ENCODE measurements around the gene OMG. TPM values are rescaled to one million over a fixed set of nuclear protein-coding genes. Genes with fewer than 3 reads are reported as not detected.
A peak's percentile ranks its signal among the peaks of the same experiment; 100 is the strongest.
"Not testable (repeated sequence)": the region's sequence is repeated elsewhere in the genome, so short reads cannot be mapped to it uniquely, and the experiment has no call there.

Gene OMG
- under 1 TPM; 0.23 to 0.25 TPM for total RNA-seq

- intact Hi-C loops (cut with DNase I, micrococcal nuclease), result no loop called here
- no peaks in the 10 kb centered on the region for H3K9me3 Mint-ChIP-seq (ENCODE audit: low read depth)
- ATAC-seq (no peak), DNase-seq (no peak)
- no peak within 1 kb of the TSS for H3K27ac Mint-ChIP-seq
- no peaks in the 10 kb centered on the region for H3K27me3 Mint-ChIP-seq
- H3K4me3 Mint-ChIP-seq, result no peak within 1 kb of the TSS
- peaks cover 19% of the 10 kb centered on the region for H3K4me1 Mint-ChIP-seq
- POLR2A ChIA-PET, result no interaction called here
- CTCF ChIA-PET, result no interaction called here
- H3K36me3 Mint-ChIP-seq (ENCODE audit: low read depth), result peaks cover 2% of the 10 kb centered on the region
Measured at GRCh38 chr17:31297090-31297489, at the start of gene OMG. Gene OMG (minus strand): TSS chr17:31297239. CDS start chr17:31296331, 908 bp downstream.

GRCh38 chr17:31345191-31345747, 48.2 kb upstream of the OMG start:
- CTCF ChIA-PET, ATAC-seq: not testable (repeated sequence)

GRCh38 chr17:31339906-31340661, 43.0 kb upstream of the OMG start:
- H3K4me1 Mint-ChIP-seq, result peaks cover 3% of the 10 kb centered on the region
- ATAC-seq (no peak), DNase-seq (no peak)
- no peak overlapping the region for H3K4me3 Mint-ChIP-seq
- POLR2A ChIA-PET, result no interaction called here
- CTCF ChIA-PET, result interaction anchor here (0.8 to 1.3 kb wide), 4 partner anchors 10 to 55 kb away, joined by 3 to 5 read pairs (median 3); no protein-coding TSS in a partner anchor
- no peaks in the 10 kb centered on the region for H3K27me3 Mint-ChIP-seq
- no peak overlapping the region for H3K27ac Mint-ChIP-seq
- H3K36me3 Mint-ChIP-seq (ENCODE audit: low read depth), result peaks cover 11% of the 10 kb centered on the region
- H3K9me3 Mint-ChIP-seq (ENCODE audit: low read depth), result no peaks in the 10 kb centered on the region
- intact Hi-C loops (cut with DNase I, micrococcal nuclease), result no loop called here

More at GRCh38 chr17:31345191-31345747, 48.2 kb upstream of the OMG start:
- DNase-seq; H3K9me3 Mint-ChIP-seq (ENCODE audit: low read depth); intact Hi-C loops (cut with DNase I, micrococcal nuclease); POLR2A ChIA-PET; H3K4me3 Mint-ChIP-seq; H3K27ac Mint-ChIP-seq; H3K4me1 Mint-ChIP-seq; H3K27me3 Mint-ChIP-seq: not testable (repeated sequence)
- H3K36me3 Mint-ChIP-seq (ENCODE audit: low read depth), result peaks cover 10% of the 10 kb centered on the region

DNA sequence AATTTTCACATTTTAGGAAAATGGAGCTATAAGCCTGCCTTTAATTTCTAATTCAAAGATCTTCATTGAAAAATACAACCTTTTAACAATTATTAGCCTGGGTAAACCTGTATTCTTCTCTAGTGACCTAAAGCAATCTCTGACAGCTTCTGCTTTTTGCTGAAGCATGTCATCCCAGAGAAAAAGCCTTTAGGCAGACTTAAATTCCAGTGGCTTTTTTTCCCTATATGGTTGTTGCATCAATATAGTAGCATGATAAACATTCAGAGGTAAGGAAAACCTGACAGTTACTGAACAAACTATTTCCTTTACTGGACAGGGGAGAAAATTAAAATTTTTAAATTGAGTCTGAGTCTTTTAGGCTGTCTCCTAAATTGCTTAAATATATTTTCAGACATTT, 32.2 kb upstream of the OMG start:
- intact Hi-C loops (cut with DNase I, micrococcal nuclease), result no loop called here
- POLR2A ChIA-PET, result no interaction called here
- ATAC-seq, result no peak

DNA sequence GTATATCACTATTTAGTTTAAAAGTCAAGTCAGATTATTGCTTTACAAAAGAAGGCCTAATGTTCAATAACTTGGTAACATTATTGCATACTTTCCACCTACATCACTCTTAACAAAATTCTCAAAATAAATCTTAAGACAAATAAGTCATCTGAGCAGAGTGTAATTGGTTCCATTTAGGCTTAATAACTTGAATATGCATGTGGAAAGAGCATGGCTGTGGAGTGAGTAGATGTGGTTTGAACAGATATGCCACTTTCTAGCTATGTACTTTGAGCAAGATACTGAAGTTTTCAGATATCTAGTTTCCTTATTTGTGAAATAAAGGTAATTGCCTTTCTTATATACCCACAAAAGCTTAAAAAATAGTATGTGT, 31.1 kb upstream of the OMG start:
- ATAC-seq, result no peak
- Mint-ChIP-seq H3K27ac (peak overlapping the region; percentile 53), H3K4me3 (no peak overlapping the region), H3K27me3 (no peaks in the 10 kb centered on the region), H3K9me3 (ENCODE audit: low read depth) (no peaks in the 10 kb centered on the region), H3K36me3 (ENCODE audit: low read depth) (peaks cover 10% of the 10 kb centered on the region), H3K4me1 (peaks cover 36% of the 10 kb centered on the region)
- ChIA-PET CTCF (no interaction called here), POLR2A (no interaction called here)
- intact Hi-C loops (cut with DNase I, micrococcal nuclease), result no loop called here
- no peak for DNase-seq

More for the DNA sequence above, 32.2 kb upstream of the OMG start:
- no peaks in the 10 kb centered on the region for H3K9me3 Mint-ChIP-seq (ENCODE audit: low read depth)
- H3K27me3 Mint-ChIP-seq, result no peaks in the 10 kb centered on the region
- H3K4me1 Mint-ChIP-seq, result peaks cover 33% of the 10 kb centered on the region
- no peak overlapping the region for H3K4me3 Mint-ChIP-seq
- H3K27ac Mint-ChIP-seq, result no peak overlapping the region
- CTCF ChIA-PET, result interaction anchor here (0.6 to 1.0 kb wide), 3 partner anchors 11 to 527 kb away, joined by 3 read pairs; no protein-coding TSS in a partner anchor
- H3K36me3 Mint-ChIP-seq (ENCODE audit: low read depth), result peaks cover 10% of the 10 kb centered on the region
- no peak for DNase-seq

DNA sequence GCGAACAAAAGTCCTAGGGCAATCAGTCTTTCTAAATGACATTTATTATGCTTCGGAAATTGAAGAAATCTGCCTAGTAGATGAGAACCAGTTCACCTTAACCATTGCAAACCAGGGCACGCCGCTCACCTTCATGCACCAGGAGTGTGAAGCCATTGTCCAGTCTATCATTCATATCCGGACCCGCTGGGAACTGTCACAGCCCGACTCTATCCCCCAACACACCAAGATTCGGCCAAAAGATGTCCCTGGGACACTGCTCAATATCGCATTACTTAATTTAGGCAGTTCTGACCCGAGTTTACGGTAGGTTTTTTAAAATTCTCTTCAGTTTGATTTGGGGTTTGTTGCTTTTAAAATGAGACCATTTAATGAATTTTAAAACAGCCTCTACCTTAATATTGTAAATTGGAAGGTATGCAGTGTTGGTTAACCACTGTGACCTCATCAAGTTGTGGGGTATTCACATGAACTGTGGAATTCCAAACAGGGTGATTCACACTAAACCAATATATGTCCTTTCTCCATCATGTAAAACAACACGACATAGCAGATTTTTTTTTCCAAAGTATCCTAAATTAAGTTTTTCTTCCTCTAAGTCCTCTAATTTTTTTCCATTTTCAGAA, 30.6 kb upstream of the OMG start:
- ChIA-PET CTCF (no interaction called here), POLR2A (no interaction called here)
- ATAC-seq, result no peak
- H3K27ac Mint-ChIP-seq, result peak overlapping the region; percentile 53
- no peaks in the 10 kb centered on the region for H3K27me3 Mint-ChIP-seq
- no peak for DNase-seq
- H3K9me3 Mint-ChIP-seq (ENCODE audit: low read depth), result no peaks in the 10 kb centered on the region
- H3K4me1 Mint-ChIP-seq, result peaks cover 39% of the 10 kb centered on the region
- H3K4me3 Mint-ChIP-seq, result no peak overlapping the region
- intact Hi-C loops (cut with DNase I, micrococcal nuclease), result no loop called here
- H3K36me3 Mint-ChIP-seq (ENCODE audit: low read depth), result peaks cover 10% of the 10 kb centered on the region

DNA sequence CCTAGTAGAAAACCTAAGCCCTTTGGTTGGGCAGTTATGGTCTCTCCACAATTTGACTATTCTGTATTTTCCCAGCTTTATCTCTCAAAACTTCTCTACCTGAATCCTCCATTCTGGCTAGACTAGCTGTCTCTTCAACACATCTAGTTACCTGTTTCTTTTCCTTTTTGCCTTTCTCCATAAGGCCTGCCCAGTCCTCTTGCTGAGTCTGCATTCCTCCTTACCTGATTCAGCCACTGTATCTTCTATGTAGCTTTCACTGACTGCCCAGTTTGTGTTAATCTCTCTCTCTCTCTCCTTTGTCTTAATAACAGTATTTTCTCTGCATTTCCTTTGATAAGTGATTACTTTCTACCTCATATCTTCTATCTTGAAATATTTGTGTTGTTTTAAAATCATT, 26.5 kb upstream of the OMG start:
- POLR2A ChIA-PET, result no interaction called here
- H3K4me3 Mint-ChIP-seq, result no peak overlapping the region
- intact Hi-C loops (cut with DNase I, micrococcal nuclease), result loop anchor here (5.0 kb wide), 3 partner anchors 169 to 579 kb away; partner anchors contain the start of gene UTP6 (in 1 of the 2)
- H3K27me3 Mint-ChIP-seq, result no peaks in the 10 kb centered on the region
- ATAC-seq (no peak), DNase-seq (no peak)
- CTCF ChIA-PET, result no interaction called here
- H3K9me3 Mint-ChIP-seq (ENCODE audit: low read depth), result no peaks in the 10 kb centered on the region
- peaks cover 28% of the 10 kb centered on the region for H3K4me1 Mint-ChIP-seq
- H3K36me3 Mint-ChIP-seq (ENCODE audit: low read depth), result peaks cover 17% of the 10 kb centered on the region
- peak overlapping the region; percentile 32 for H3K27ac Mint-ChIP-seq

DNA sequence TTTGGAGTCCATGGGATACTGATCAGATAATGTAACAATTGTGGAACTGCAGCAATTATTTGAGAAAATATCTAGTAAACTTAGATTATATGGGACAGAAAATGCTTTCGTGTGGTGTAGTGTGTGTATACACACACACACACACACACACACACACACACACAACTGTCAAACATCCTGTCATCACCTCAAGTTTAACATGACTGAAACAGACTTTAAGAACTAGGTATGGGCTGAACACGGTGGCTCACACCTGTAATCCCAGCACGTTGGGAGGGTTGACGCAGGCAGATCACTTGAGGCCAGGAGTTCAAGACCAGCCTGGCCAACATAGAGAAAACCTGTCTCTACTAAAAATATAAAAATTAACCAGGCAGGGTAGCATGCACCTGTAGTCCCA, 24.9 kb upstream of the OMG start:
- CTCF ChIA-PET, result interaction anchor here (0.9 to 1.9 kb wide), 3 partner anchors 10 to 51 kb away, joined by 3 to 6 read pairs (median 3); no protein-coding TSS in a partner anchor
- DNase-seq, result peak; percentile 46
- peak overlapping the region; percentile 95 for H3K27ac Mint-ChIP-seq
- H3K27me3 Mint-ChIP-seq, result no peaks in the 10 kb centered on the region
- H3K4me1 Mint-ChIP-seq, result peaks cover 27% of the 10 kb centered on the region
- peak overlapping the region; percentile 72 for H3K4me3 Mint-ChIP-seq
- peaks cover 19% of the 10 kb centered on the region for H3K36me3 Mint-ChIP-seq (ENCODE audit: low read depth)
- POLR2A ChIA-PET, result interaction anchor here (0.6 to 0.9 kb wide), 3 partner anchors 12 to 383 kb away, joined by 3 to 8 read pairs (median 4); no protein-coding TSS in a partner anchor
- intact Hi-C loops (cut with DNase I, micrococcal nuclease), result loop anchor here (1.0 to 5.0 kb wide), 9 partner anchors 12 to 580 kb away; partner anchors contain the start of gene UTP6 (in 1 of the 2)
- no peaks in the 10 kb centered on the region for H3K9me3 Mint-ChIP-seq (ENCODE audit: low read depth)
- peak; percentile 21 for ATAC-seq

- CTCF ChIA-PET, result interaction anchor here (0.9 to 1.9 kb wide), 3 partner anchors 9 to 51 kb away, joined by 3 to 6 read pairs (median 3); no protein-coding TSS in a partner anchor
Measured at GRCh38 chr17:31321481-31321880, 24.4 kb upstream of the OMG start, which contains the start of gene EVI2A. Gene EVI2A (minus strand): TSS chr17:31321622. CDS start chr17:31319013, 2,609 bp downstream.

GRCh38 chr17:31320791-31321190, 23.8 kb upstream of the OMG start:
- DNase-seq (no peak), ATAC-seq (no peak)
- Mint-ChIP-seq H3K27me3 (no peaks in the 10 kb centered on the region), H3K27ac (peak overlapping the region; percentile 95), H3K36me3 (ENCODE audit: low read depth) (peaks cover 22% of the 10 kb centered on the region), H3K9me3 (ENCODE audit: low read depth) (no peaks in the 10 kb centered on the region), H3K4me1 (peaks cover 39% of the 10 kb centered on the region), H3K4me3 (peak overlapping the region; percentile 72)
- CTCF ChIA-PET, result interaction anchor here (1.0 to 3.6 kb wide), 4 partner anchors 9 to 14 kb away, joined by 3 to 15 read pairs (median 10); no protein-coding TSS in a partner anchor
- intact Hi-C loops (cut with DNase I, micrococcal nuclease), result loop anchor here (1.0 to 5.0 kb wide), 9 partner anchors 10 to 582 kb away; partner anchors contain the start of gene UTP6 (in 1 of the 2)
- POLR2A ChIA-PET, result no interaction called here

More at GRCh38 chr17:31321481-31321880, 24.4 kb upstream of the OMG start, which contains the start of gene EVI2A:
- peak; percentile 88 for ATAC-seq
- Mint-ChIP-seq H3K4me1 (peaks cover 32% of the 10 kb centered on the region), H3K27ac (peak within 1 kb of the TSS; percentile 95), H3K9me3 (ENCODE audit: low read depth) (no peaks in the 10 kb centered on the region), H3K36me3 (ENCODE audit: low read depth) (peaks cover 18% of the 10 kb centered on the region), H3K4me3 (peak within 1 kb of the TSS; percentile 72), H3K27me3 (no peaks in the 10 kb centered on the region)
- peak; percentile 86 for DNase-seq
- POLR2A ChIA-PET, result interaction anchor here (0.6 to 0.9 kb wide), 3 partner anchors 11 to 22 kb away, joined by 3 to 4 read pairs (median 3); no protein-coding TSS in a partner anchor
- intact Hi-C loops (cut with DNase I, micrococcal nuclease), result loop anchor here (1.0 to 5.0 kb wide), 9 partner anchors 11 to 581 kb away; partner anchors contain the start of gene UTP6 (in 1 of the 2)

DNA sequence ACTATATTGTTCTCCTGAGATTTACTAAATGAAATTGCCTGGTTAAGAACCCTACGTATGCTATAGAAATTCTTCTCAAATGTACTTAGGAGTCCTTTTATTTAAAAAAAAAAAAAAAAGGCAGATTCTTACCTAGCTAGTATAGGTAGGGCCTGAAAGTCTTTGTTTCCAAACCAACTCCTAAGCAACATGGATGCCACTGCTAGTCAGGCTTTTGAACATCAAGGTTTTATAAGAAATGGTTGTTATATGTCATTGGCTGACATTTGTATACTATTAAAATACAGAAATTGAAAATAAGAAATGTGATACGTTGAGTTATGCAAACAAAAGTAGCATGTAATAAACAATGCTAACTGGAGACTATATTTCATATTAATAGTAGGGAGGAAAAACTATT, 23.2 kb upstream of the OMG start:
- intact Hi-C loops (cut with DNase I, micrococcal nuclease), result loop anchor here (2.0 to 5.0 kb wide), 5 partner anchors 53 to 582 kb away; partner anchors contain the start of gene UTP6 (in 1 of the 2)
- peak overlapping the region; percentile 72 for H3K4me3 Mint-ChIP-seq
- ChIA-PET CTCF (interaction anchor here (0.8 to 3.6 kb wide), 5 partner anchors 8 to 348 kb away, joined by 3 to 15 read pairs (median 6); no protein-coding TSS in a partner anchor), POLR2A (no interaction called here)
- H3K27me3 Mint-ChIP-seq, result no peaks in the 10 kb centered on the region
- H3K9me3 Mint-ChIP-seq (ENCODE audit: low read depth), result no peaks in the 10 kb centered on the region
- H3K27ac Mint-ChIP-seq, result peak overlapping the region; percentile 95
- DNase-seq (no peak), ATAC-seq (no peak)
- H3K4me1 Mint-ChIP-seq, result peaks cover 43% of the 10 kb centered on the region
- peaks cover 22% of the 10 kb centered on the region for H3K36me3 Mint-ChIP-seq (ENCODE audit: low read depth)
